K562 treated with DMSO at 1 percent for 12 hours (cell line): ENCODE measurements around the gene APOO. TPM values are rescaled to one million over a fixed set of nuclear protein-coding genes. Genes with fewer than 3 reads are reported as not detected.

Experiments used
- total RNA-seq: library from RNA; unstranded; fragments of 300-600 nt; gene quantifications from 2 replicates; pipeline ENCODE4 v1.2.3, GENCODE V29; 2022; ENCODE audit not compliant: insufficient read depth

APOO gene
- total RNA-seq: 38.3 and 49.1 TPM in 2 replicates

DNA sequence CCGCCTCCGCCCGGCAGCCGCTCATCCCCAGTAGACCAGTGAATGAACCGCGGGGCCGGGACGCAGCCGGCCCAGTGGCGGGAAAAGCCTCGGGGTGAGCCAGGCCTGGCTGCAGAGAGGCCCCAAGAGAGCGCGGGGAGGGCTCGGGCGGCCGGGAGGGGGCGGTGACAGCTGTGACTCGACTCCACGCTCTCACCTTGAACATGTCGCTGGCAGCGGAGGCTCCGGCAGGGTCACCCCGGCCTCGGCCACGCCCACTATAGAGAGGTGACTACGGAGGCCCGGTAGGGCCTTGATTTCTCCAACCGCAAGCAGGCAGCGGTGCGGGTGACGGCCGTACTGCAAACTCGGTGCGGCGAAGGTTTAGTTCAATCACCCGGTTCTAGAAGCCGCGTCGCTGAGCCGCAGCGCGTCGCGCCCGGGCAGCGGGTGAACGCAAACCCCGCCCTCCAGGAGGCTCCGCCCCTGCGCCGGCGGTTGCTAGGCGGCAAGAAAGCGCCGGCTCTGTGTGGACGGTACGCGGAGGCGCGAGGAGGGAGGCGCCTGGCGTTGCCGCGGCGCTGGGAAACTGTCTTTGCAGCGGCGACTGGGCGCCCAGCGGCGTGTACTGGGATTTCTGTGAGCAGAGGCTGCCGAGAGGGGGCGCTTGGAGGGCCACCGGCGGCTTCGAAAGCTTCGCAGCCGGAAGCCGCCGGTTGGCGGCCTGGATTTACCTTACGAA lies at the start of gene APOO, which contains the start of gene CXorf58:
Gene APOO, minus strand, starts transcription at position 441 of the 721 bp plus-strand sequence. Its CDS starts 236 bp downstream, at position 205.
Gene CXorf58, plus strand, starts transcription at position 509 of the 721 bp plus-strand sequence. CDS start 2,297 bp downstream, outside the sequence.

Other genes with a start within 250 kb of the APOO start
- 116 and 130 TPM in 2 replicates for gene PRDX4, start 240.4 kb downstream of the APOO start, total RNA-seq
- gene ACOT9, start 164.7 kb downstream of the APOO start, total RNA-seq: 15.4 and 32.6 TPM in 2 replicates
- gene SAT1, start 124.8 kb downstream of the APOO start, total RNA-seq: 111 and 141 TPM in 2 replicates
- gene CXorf58, start 68 bp upstream of the APOO start, total RNA-seq: 0.56 TPM in 1 of 2 replicates, not detected in the other
- 2.1 and 11.0 TPM in 2 replicates for gene KLHL15, start 119.2 kb upstream of the APOO start, total RNA-seq
- 89.5 and 259 TPM in 2 replicates for gene EIF2S3, start 147.0 kb upstream of the APOO start, total RNA-seq
- 2.1 and 20.8 TPM in 2 replicates for gene ZFX, start 241.8 kb upstream of the APOO start, total RNA-seq